GM15510 (cell line): ENCODE data around the gene ISCA2.

Source experiments
- POLR2A ChIP-seq: IDR thresholded peaks from 3 replicates; pipeline ENCODE4 v1.6.1; 2011; ENCODE audit warnings: borderline replicate concordance; ENCODE audit not compliant: insufficient read length; ENCODE audit errors: extremely low read depth

ISCA2 gene

DNA sequence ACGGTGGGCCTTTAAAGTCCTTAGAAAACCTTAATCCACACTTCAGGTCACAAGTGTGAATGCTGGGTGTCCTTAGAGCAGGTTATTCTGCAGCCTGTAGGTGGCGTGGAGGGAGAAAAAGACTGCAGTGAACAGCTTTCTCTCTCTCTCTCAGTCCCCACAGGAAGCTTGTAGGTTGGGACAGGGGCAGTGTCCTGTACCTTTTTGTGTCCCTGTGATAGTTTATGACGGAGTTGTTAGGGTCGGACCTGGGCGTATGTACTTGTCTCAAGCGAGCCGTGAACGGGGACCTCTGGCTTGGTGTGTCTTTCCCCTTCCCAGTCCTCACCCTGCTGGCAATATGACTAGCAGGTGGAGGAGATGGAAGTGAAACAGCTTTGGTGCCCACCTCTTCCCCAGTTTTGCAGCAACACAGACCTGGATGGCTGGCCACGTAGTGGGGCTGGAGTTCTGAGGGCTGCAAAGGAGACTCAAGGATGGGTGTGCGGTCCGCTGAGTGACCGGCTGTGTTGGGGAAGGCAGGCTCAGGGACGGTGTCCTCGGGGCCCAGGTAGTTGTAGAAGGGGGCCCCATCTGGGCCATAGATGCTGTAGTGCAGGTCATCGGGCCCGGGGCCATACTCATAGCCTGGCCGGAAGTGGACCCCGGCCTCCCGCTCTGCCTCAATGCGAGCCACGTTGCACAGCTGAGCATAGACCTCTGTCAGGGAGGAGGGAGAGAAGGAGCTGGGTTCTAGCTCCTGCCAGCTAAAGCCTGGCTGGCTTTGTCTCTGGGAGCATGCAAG is 8.9 kb downstream of the ISCA2 start:
- no peak for TF ChIP-seq POLR2A

DNA sequence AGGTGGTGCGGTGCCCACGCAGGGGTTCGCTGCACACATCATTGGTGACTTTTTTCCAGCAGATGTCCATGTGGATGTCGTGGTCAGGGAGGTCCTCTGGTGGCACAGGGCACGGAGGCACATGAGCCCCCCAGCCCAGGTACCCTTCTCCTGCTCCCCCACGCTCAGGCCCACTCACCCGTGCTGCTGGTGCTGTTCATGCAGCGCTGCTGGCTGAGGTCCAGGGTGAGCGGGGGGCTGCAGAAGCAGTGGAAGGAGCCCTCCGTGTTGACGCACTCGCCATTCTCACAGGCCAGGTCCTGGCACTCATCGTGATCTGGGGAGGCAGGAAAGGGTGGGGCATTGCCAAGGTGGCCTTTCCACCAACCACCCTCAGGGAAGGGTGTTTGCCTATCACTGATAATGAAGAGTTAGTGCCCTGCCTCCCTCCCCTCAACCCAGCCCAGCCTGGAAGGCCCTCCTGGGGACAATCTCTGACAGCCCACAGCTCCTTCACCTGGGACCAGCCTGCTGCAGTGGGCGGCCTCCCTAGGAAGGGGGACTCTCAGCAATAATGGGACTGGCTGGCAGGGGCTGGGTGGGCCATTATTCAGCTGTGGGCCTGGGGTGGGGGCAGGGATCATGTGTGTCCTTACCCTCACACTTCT is 9.8 kb downstream of the ISCA2 start:
- TF ChIP-seq POLR2A: no peak

DNA sequence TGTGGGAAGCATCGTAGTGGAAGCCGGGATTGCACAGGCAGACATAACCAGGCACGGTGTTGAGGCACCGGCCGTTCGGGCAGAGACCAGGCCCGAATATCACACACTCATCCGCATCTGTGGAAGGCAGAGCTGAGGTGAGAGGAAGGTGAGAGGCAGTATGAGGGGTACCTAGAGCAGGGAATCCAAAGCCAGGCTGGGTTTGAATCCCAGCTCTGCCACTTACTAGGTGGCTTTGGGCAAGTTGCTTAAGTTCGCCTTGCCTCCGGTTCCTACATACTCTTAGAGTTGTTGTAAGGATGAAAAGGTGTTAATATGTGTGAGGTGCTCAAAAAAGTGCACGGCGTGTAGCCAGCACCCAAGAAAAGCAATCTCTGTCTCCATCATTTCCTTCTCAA is 10.4 kb downstream of the ISCA2 start:
- TF ChIP-seq POLR2A: no peak

DNA sequence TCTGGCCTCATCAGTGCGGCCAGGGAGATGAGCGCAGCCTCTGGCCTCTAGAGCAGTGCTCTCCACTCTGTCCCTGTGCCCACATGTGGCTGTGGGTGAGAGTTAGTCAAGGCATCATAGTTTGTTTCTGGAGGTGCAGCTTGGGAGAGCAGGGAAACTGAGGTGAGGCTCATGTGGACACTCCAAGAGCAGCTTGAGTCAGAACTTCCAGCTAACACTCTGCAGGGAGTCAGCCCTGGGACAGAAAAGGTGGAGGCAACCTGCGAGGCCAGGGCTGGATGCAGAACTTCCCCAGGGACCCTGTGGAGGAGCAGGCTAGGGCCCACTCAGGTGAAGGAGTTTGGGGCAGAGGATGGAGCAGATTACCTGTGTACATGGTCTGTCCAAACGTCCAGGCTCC is 10.8 kb downstream of the ISCA2 start:
- no peak for TF ChIP-seq POLR2A

DNA sequence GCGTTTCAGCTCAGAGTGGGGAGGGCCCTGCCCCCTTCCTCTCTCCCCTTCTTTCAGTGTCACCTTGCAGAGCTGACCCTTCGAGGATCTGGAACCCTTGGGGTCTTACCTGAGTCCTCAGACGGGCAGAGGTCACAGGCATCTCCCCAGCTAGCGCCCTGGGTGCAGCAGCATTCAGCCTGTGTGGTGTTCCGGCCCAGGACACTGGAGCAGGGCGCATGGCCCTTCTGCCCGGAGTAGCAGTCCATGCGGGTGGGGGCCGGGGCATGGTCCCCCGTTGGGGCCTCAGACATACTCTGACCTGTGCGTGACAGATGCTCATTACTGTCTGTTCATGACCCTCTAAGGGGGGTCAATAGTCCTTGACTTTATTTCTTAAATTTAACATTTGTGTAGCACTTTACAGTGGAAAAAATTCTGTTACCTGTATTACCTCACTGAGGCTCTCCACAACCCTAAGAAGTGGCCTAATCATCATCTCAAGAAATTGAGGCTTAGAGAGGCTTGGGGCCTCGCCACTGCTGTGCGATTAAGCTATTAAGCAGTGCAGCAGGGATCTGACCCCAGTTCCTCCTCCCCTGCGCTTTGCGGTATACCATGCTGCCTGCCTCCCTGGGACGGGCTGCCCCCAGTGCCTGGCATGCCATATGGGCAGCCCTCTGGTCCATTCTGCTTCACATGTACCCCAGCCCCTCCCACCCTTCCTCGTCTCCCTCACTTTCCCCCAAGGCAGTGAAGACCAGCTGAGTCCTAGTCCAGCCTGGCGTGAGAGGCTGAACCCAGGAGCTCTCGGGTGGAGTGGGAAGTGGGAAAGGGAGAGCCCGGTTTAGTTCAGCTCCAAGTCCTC is 11.5 kb downstream of the ISCA2 start:
- no peak for TF ChIP-seq POLR2A

DNA sequence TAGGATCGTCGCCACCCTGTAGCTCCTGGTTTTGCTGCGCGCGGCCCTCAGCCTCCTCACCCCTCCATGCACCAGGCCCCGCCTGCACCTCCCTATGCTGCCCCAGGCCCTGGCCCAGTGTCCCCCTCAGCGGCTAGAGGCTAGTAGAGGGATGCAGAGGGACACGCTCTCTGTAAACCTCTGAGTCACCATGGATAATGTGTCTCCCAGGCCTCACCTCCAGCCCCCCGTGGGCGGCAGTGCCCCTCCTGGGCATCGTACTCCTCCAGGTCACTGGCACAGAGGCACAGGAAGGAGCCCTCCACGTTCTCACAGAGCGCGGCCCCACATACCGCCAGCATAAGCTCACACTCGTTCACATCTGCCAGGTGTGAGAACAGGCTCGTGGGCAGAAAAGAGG is 12.3 kb downstream of the ISCA2 start:
- TF ChIP-seq POLR2A: no peak

DNA sequence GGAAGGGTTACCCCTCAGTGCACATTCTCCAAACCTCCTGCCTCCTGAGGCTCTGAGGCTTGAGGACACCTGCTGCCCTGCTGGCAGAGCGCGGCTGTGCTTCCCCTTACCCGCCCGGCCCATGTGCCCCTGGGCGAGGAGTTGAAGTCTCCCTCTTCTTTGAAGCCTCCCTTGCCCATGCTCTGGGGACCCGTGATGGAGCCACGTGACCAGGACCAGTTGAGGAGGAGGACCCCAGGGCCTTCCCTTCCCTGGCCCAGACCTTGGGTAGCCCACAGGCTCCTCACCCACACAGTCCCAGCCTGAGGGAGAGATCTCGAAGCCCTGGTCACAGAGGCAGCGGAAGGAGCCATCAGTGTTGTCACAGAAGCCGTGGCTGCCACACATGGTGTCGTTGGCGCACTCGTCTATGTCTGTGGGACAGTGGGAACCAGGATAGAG is 12.9 kb downstream of the ISCA2 start:
- no peak for TF ChIP-seq POLR2A

DNA sequence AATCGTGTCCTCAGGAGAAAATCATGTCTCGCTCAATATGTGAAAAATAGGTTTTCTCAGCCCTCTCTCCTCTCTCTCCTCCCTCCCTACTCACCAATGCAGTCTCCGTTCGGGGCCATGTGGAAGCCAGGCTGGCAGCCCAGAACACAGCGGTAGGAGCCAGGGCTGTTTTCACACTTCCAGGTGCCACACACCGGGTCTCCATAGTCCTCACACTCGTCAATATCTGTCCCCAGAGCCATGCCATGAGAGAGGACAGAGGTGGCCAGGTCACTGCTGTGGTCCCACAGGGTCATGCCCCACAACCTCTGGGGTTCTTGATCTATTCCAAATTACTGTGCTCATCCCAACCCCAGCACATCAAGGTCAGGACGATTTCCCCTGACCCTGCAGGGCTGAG is 13.5 kb downstream of the ISCA2 start:
- TF ChIP-seq POLR2A: no peak

DNA sequence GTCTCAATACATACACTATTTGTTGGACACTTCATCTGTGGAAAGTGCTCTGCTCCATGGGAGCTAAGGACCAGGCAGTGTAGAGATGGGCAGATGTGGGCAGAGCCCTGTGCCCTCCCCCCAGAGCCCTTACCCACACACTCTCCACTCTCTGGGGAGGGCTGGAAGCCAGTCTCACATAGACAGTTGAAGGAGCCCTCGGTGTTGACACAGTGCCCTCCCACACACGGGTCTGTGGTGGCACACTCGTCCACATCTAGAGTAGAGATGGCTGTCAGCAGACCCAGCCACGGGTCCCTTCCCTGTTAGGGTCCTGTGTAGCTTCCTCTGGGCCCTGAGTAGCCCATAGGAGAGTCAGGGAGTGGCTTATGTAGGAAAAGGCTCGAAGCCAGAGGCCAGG is 14.3 kb downstream of the ISCA2 start:
- TF ChIP-seq POLR2A: no peak

DNA sequence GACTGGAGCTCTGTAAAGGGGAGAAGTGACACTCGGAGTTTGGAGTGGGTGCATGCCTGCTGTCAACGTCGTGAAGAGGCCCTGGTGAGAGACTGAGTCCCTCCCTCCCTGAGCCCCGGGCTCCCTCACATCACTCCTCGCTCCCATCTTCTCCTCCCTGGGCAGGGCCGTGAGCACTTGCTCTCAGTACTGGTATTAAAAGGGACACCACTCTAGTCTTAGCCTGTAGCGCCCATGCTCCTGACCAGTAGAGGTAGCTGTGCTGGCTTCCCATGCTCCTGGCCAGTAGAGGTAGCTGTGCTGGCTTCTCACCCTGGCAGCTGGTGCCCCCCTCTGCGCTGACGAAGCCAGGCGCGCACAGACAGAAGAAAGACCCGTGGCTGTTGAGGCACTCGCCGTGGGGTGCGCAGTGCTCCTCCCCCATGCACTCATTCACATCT is 14.7 kb downstream of the ISCA2 start:
- TF ChIP-seq POLR2A: no peak

DNA sequence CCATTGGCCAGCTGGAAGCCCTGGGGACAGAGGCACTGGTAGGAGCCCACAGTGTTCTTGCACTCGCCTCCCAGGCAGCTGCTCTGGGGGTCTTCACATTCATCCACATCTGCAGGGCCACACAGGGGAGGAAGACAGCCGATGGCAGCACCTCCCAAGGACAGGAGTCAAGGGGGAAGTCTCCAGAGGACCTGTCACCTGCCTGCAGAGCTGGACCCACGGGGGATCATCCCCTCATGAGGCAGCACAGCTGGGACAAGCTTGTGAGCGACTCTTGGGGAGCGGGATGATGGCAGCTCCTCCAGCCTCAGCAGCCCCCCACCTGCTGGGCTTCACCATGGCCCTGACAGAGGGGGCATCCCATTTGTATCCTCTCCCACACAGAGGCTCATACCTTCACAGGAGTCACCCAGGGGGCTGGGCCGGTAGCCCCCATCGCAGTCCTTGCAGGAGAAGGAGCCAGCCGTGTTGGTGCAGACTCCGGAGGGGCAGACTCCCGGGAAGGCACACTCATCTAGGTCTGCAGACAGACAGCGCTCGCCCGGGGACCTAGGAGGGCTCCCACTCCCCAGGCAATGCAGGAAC is 15.4 kb downstream of the ISCA2 start:
- TF ChIP-seq POLR2A: no peak

DNA sequence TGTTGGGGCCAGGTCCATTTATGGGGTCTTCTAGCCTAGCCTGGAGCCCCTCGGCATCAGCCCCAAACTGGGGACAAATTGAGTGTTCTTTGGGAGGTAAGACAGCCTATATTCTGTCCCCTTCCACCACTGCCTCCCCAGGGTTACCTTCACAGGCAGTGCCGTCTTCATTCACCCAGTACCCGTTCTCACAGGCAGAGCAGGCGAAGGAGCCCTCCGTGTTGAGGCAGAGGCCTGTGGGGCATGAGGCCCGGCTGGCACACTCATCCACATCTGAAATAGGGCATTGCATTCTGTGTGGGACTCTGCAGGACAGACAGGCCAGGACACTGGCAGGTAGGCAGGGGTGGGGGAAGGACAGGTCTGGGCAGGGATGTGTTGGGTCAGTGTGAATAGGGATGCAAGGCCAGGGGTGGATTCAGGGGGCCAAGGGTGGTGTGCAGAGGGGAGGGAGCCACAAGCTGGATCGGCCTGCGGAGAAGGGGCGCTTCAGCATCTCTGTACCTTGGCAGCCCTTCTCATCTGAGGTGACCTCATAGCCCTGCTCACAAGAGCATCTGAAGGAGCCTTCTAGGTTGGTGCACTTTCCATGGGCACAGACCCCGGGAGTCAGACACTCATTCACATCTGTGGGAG is 16.1 kb downstream of the ISCA2 start:
- TF ChIP-seq POLR2A: no peak

DNA sequence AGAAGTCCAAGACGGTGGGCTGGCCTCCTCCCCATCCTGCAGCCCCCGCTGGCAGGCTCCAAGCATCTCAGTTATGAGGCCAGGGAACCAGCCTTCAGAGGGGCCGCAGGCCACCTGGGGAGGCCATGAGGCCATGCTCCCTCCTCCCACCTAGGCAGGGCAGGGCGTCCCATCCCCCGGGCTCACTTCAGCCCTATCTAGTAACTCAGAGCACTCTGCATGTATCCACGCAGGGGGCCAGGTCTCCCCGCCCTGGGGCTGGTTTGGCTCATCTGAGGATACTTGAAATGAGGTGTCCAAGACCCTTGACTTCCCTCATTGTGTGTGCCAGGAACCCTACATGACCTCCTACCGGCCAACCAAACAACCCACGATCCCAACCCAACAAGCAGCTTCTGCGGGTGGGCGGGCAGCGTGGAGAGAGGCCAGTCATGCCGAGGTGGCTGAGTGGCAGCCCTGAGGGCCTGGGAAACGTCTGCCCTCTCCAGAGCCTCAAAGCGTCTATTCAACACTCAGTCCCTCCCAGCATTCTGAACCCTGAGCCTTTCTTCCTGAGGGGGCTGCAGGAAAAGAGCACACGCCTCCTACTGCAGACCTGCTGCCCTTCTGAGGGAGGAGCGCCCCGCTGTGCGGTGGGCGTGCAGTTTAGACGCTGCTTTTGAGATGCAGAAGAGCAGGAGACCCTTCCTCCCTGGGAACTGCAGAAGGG is 16.8 kb downstream of the ISCA2 start:
- TF ChIP-seq POLR2A: no peak

DNA sequence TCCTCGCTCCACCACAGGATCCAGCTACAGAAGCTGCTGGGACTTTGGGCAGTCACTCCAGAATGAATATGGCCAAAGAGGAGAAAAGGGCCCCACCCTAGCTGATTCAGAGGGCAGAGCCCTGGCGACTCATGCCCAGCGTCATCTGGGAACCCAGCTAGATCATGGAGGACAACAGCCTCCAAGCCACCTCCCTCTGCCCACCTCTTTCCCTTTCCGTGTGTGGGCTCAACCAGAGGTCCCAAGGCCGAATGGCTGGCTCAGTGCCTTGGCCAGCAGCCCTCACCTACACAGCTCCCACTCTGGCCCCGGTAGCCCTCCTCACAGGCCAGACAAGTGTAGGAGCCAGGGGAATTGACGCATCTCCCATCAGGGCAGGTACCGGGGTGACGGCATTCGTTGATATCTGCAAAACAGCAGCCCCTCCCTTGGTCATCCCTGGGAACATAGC is 17.4 kb downstream of the ISCA2 start:
- no peak for TF ChIP-seq POLR2A
